ENCODE results near the gene NME3.
"Not testable (repeated sequence)": the region's sequence is repeated elsewhere in the genome, so short reads cannot be mapped to it uniquely, and the experiment has no call there.

The NME3 gene

DNA sequence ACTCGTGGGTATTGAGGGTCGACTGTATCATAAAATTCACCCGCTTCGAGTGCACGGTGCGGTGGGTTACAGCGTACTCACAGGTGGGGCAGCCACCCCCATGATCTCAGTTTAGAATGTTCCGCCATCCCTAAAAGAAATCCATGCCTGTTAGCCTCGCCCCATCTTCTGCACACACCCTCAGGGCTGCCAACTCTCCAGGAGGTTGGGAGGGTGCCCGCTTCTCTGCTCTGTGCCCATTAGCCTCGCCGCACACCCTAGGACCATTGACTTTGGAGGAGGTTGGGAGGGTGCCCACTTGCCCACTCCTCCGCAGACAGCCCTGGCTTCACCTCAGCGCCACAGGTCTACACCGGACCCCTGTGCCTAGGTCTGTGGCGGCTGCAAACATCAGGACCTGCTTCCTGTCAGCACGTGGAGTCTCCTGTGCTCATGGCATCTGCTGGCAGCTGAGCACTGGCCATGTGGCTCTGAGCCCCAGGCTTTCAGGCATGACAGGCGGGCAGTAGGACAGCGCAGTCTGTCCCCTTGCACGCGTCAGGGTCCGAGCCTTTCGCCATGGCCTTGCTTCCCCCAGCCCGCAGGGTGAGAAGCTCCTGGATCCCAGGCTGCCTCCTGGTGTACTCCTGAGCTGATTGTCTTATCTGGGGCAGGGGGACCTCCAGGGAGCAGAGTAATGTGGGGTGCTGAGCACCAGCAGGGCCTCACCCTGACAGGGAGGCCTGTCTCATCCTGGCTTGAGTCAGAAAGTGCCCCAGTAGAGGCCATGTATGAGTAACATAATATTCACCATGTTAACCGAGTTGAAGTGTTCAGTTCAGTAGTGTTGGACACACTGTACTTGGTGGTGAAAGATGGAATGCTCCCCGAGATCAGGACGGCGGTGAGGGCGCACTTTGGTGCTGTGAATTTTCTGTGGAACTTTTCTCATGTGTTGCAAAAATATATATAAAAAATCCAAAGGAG, 21.9 kb downstream of the NME3 start:
- no peak for DNase-seq (ENCODE audit: low read depth in 2 of 2)

- no peak for DNase-seq (ENCODE audit: low read depth in 2 of 2)
Measured at GRCh38 chr16:1747934-1748333, 23.4 kb downstream of the NME3 start.

DNA sequence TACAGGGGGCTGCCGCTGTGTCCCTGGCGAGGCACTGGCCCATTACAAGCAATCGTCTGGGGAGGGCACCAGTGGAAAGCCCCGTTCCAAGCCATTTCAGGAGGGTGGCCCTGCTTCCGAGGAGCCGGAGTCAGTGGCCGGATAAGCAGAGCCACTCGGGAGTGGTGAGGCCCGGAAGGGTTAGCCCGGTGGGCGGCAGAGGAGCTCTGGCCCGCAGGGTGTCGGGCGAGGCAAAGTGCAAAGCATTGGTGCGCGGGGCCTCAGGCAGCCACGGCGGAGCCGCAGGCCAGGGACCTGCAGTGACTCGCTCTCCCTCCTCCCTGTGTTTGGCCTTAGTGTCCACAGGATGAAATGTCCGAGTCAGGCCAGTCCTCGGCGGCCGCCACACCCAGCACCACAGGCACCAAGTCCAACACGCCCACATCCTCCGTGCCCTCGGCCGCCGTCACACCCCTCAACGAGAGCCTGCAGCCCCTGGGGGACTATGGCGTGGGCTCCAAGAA, 24.6 kb downstream of the NME3 start:
- DNase-seq (ENCODE audit: low read depth in 2 of 2): no peak

- DNase-seq (ENCODE audit: low read depth in 2 of 2): no peak
Measured at GRCh38 chr16:1745900-1746692, 25.2 kb downstream of the NME3 start.

DNA sequence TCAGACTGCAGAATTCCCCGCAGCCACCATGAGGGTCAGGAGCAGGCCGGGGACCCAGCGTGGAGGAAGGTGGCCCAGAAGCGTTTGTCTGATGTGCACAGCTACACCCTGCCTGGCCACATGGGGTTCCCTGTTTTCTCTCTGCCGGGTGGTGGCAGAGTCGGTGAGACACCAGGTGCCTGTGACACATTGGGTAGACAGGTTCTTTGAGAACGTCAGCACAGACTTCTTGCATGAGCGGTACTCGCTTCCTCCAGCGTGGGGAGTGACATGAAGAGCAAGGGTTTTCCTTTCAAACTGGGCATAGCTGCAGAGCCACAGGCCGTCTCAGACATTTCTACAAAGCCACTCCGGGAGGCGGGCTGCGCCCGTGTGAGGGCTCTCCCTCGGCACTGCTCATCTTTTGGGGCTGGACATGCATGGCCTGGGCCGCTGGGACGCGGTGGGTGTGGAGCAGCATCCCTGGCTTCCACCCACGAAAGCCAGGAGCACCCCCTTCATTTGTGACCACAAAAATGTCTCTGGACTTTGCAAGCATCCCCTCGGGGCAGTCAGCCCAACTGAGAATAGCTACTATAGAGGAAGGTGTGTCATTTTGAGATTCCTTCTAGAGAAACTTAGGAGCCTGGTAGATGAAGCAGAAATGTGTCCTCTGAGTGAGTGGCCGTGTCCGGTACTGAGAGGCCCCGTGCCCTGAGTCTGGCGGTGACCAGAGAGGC, 26.0 kb downstream of the NME3 start:
- no peak for DNase-seq (ENCODE audit: low read depth in 2 of 2)

GRCh38 chr16:1744338-1744840, 27.0 kb downstream of the NME3 start:
- no peak for DNase-seq (ENCODE audit: low read depth in 2 of 2)

DNA sequence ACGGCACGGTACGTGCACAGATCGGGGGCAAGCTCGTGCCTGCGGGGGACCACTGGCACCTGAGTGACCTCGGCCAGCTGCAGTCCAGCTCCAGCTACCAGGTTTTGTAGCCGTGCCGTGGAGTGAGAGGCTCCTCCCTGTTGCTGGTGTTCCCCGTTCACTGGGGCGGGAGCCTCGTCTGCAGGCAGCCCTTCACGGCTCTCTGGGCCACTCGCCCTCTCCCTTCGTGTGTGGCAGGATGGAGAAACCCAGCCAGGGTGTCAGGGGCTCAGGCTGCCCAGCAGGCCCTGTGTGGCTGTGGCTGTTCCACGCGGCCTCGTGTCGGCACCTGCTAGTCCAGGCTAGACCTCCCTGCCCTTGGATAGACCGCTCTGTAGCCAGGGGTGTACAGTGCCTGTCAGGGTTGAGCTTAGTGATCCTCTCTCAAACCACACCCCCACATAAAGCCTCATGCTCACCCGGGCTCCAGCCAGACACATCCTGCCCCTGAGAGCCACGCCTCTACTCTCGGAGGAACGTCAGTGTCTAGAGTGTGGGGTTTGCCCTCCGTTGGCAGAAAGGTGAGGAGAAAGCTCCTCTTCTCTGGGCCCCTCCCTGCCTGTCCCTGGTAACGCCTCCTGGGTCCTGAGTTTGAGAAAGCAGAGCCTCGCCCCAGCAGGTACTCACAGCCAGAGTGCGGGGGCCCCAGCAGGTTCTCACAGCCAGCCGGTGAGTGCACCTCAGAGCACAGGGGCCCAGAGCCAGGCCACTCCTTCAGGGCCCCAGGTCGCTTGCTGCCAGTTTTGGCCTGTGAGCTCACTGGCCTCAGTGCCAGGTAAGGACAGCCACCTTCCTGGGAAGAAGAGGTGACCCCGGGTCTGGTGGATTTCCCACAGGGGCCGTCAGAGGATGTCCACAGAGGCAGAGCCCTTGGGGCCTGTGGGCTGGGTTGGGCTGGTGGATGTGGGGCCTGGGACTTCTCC, 27.7 kb downstream of the NME3 start:
- no peak for DNase-seq (ENCODE audit: low read depth in 2 of 2)

GRCh38 chr16:1741553-1742165, 29.7 kb downstream of the NME3 start:
- DNase-seq (ENCODE audit: low read depth in 2 of 2): no peak

DNA sequence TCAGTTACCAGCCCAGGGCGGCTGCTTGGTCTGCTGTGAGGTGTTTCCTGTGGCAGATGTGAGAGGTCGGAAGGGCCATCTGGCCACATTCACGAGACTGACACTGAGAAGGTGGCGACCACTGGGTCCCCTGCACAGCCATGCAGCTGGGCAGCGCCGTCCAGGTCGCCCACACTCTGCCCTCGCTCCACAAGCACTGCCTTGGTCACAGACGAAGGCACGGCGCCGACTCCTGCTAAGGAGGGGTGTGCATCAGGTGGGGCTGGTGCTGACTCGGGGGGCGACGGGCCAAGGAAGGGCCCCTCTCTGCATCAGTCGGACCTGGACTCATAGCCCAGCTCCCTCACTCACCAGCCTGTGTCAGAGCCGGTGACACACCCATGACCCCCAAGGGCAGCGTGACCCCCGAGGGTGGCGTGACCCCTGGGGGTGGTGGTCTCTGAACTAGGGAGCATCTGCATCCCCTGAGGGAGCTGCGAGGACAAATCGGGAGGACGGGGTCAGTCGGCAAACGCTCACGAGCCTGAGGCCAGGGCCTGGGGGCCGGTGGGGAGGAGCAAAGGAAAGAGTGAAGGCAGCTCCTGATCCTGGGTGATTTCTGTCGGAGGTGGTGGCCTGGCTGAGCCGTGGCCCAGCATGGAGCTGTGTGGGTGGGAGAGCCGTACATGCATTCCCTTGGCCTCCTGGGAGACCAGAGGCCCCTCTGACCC, 30.4 kb downstream of the NME3 start:
- DNase-seq (ENCODE audit: low read depth in 2 of 2): no peak

DNA sequence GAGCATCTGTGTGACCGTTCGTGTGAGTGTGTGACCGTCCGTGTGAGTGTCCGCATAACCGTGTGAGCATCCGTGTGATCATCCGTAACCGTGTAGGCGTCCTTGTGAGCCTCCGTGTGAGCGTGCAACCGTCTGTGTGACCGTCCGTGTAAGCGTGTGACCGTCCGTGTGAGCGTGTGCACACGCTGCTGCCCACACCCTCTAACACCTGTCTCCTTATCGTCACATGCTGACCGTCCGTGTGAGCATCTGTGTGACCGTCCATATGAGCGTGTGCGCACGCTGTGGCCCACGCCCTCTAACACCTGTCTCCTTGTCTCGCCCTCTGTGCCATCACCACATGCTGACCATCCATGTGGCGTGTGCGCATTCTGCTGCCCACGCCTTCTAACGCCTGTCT, 31.1 kb downstream of the NME3 start:
- no peak for DNase-seq (ENCODE audit: low read depth in 2 of 2)

GRCh38 chr16:1734816-1735215, 36.5 kb downstream of the NME3 start:
- DNase-seq (ENCODE audit: low read depth in 2 of 2): no peak

GRCh38 chr16:1734123-1734522, 37.2 kb downstream of the NME3 start:
- no peak for DNase-seq (ENCODE audit: low read depth in 2 of 2)

DNA sequence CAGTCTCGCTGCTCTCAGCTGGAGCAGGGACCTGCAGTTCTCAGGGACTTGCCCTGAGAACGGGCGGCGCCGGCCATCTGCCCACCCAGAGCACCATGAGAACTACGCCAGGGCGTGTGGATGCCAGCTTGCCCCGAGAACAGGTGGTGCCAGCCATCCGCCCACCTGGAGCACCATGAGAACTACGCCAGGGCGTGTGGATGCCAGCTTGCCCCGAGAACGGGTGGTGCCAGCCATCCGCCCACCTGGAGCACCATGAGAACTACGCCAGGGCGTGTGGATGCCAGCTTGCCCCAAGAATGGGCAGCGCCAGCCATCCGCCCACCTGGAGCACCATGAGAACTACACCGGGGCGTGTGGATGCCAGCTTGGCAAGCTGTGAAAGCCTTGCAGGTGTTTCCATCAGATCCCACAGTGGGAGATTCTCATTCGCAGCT, 38.8 kb downstream of the NME3 start:
- not testable (repeated sequence) for DNase-seq (ENCODE audit: low read depth in 2 of 2)

- no peak for DNase-seq (ENCODE audit: low read depth in 2 of 2)
Measured at GRCh38 chr16:1732071-1732470, 39.3 kb downstream of the NME3 start.

DNA sequence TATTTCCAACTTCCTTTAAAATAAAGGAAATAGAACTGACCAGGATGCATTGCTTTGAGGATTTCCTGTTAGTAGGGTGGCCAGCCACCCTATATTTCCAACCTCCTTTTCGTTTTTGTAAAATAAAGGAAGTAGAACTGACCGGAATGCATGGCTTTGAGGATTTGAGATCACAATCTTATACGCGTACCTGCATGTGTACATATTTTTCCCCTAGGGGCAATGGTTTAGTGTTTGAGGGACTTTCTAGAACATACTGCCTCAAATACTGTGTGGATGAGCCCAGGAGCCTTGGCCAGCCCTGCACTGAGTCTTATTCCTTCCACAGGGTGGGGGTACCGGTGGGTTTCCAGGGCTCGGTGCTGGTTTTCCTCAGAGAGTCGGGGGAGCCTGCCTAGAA, 39.7 kb downstream of the NME3 start:
- no peak for DNase-seq (ENCODE audit: low read depth in 2 of 2)

DNA sequence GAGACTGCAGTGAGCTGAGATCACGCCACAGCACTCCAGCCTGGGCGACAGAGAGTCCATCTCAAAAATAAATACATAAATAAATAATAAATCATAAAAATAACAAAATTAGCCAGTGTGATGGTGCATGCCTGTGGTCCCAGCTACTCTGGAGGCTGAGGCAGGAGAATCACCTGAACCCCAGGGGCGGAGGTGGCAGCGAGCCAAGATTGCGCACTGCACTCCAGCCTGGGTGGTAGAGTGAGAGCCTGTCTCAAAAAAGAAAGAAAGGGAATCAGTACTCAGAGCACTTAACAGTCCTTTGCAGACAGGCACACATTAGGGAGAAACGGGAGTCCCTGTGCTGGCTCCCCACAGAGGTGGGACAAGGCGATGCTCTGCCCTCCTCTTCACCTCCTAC, 40.3 kb downstream of the NME3 start:
- no peak for DNase-seq (ENCODE audit: low read depth in 2 of 2)

DNA sequence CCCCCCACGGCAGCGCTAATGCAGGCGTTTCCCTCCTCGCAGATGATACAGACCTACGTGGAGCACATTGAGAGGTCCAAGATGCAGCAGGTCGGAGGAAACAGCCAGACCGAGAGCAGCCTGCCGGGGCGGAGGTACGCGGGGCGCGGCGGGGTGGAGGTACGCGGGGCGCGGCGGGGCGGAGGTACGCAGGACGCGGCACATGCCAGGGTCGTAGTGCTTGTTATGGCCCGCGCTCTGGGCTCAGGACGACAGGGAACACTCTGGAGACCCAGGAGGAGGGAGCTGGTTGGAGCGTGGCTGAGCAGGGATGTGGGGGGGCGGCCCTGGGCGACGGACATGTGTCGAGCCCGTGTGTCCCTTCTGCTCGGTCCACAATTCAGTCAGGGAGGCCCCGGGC, 41.9 kb downstream of the NME3 start:
- no peak for DNase-seq (ENCODE audit: low read depth in 2 of 2)

DNA sequence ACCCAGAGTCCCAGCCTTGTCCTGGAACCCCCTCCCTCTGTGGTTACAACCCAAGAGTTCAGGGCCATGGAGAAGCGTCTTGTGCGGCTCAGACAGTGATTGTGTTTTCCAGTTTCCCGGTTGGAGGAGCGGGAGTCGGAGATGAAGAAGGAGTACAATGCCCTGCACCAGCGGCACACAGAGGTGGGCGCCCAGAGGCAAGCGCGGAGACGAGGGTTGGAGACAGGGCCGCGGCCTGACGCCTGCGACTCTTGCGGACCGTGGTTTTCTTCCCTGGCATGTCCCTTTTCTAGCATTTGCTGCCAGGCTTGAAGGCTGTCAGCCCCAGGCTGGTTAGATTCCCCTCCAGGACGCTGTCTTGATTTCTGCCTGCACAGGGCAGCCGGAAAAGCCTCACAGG, 42.3 kb downstream of the NME3 start:
- no peak for DNase-seq (ENCODE audit: low read depth in 2 of 2)

Measured in stimulated activated CD8-positive, alpha-beta memory T cell treated with anti-CD3 and anti-CD28 coated beads, Interleukin-7, amount 100 ng/mL, for 4 hours (primary cell).